Left lung (tissue), 10 donors: Measurements from ENCODE around the gene MGAT5. TPM values are rescaled to one million over a fixed set of nuclear protein-coding genes. Genes with fewer than 3 reads are reported as not detected.
A peak's percentile ranks its signal among the peaks of the same experiment; 100 is the strongest.

Experiments used
- ATAC-seq: fragments of 200-7000 bp; cut with Tn5 transposase; one replicate; pipeline ENCODE4 v1.9.1; 2020; ENCODE audit warnings: moderate library complexity
- DNase-seq, 4 donors: peaks; one replicate each; pipeline ENCODE4 v3.0.0-alpha.2; 2013 to 2020
- H3K27ac ChIP-seq, 2 donors: fragments of 200-600 bp; sonication (generic) in 1 of 2; one replicate each; pipeline versions ENCODE4 v1.5.0 to v1.8.0; 2020 to 2021
- H3K27me3 ChIP-seq, 2 donors: fragments of 200-600 bp; sonication (generic) in 1 of 2; one replicate each; pipeline versions ENCODE4 v1.5.0 to v1.8.0; 2020 to 2021
- H3K36me3 ChIP-seq, 2 donors: fragments of 200-600 bp; sonication (generic) in 1 of 2; one replicate each; pipeline versions ENCODE4 v1.5.0 to v1.8.0; 2020 to 2021
- H3K4me1 ChIP-seq, 2 donors: fragments of 200-600 bp; one replicate each; pipeline ENCODE4 v1.8.0; 2021
- H3K4me3 ChIP-seq, 2 donors: fragments of 200-600 bp; sonication (generic) in 1 of 2; one replicate each; pipeline versions ENCODE4 v1.5.0 to v1.8.0; 2020 to 2021; ENCODE audit warnings: mild to moderate bottlenecking in 1 of 2
- H3K9me3 ChIP-seq, 2 donors: fragments of 200-600 bp; sonication (generic) in 1 of 2; one replicate each; pipeline versions ENCODE4 v1.5.0 to v1.8.0; 2020 to 2021
- intact Hi-C, 2 donors: fragments of 100-400 bp; cut with DNase I; formaldehyde crosslinking; loops; one replicate each; pipeline versions ENCODE4 v1.11.2 to v1.14.2; 2022
- polyA plus RNA-seq, 6 donors: library from polyadenylated mRNA; unstranded; fragments of 120-200 nt; gene quantifications; one replicate each; pipeline ENCODE4 v1.2.1, GENCODE V29; 2013; ENCODE audit not compliant: insufficient read length in 6 of 6
- total RNA-seq, 2 donors: library from RNA; stranded (reverse); fragmentation: NEBNext Ultra II Directional; extraction: Animal tissue kit (Norgen Biotek cat#: 25700); gene quantifications; one replicate each; pipeline ENCODE4 v1.2.1, GENCODE V29; 2021
- TF ChIP-seq, protein P1 (sequence below), 2 donors: fragments of 200-600 bp; sonication (generic) in 1 of 2; IDR thresholded peaks; one replicate each; pipeline versions ENCODE4 v1.5.0 to v1.8.0; 2021; ENCODE audit warnings: antibody characterized with exemption in 2 of 2
- donor health status: DM: no; HTN: yes; CAD: no.
- donor health status: DM: no; HTN: no; CAD: no.

The MGAT5 gene
- total and polyA plus RNA-seq, 8 donors: 24.5 to 57.0 (median 28.1) TPM

DNA sequence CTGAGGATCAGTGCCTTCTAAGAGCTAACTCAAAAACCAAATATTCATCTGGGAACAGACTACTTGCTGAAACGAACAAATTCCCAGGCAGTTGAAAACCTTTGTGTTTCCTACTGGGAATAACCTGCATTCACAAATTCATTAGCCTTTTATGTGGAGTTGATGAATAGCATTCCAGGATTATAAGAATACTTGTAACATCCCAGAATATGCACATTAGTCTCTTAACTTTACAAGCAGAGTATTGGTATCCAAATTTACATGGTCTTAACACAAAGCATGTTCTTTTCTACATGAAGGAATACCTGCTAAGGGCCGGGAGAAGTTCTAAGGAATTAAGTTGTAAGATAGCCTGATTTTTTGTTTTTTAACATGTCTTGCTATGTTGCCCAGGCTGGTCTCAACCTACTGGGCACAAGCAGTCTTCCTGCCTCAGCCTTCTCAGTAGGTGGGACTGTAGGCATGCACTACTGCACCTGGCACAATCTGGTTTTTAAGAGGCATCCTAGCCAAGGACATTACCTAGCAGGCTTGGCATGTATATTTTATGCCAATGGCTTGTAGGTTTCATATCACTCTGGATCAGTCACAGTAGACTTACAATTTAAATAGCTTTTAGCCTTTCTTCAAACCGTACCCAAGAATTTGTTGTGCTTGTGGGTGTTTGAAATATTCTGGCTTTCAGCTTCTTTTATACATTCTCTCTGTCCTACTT is 50.7 kb downstream of the MGAT5 start:
- Histone ChIP-seq H3K27ac (no peak overlapping the region), H3K4me3 (no peak overlapping the region), H3K4me1 (peaks cover 7 to 17% of the 10 kb centered on the region in 2 donors), H3K9me3 (no peaks in the 10 kb centered on the region), H3K27me3 (no peaks in the 10 kb centered on the region), H3K36me3 (no peaks in the 10 kb centered on the region)
- TF ChIP-seq, protein P1, sequence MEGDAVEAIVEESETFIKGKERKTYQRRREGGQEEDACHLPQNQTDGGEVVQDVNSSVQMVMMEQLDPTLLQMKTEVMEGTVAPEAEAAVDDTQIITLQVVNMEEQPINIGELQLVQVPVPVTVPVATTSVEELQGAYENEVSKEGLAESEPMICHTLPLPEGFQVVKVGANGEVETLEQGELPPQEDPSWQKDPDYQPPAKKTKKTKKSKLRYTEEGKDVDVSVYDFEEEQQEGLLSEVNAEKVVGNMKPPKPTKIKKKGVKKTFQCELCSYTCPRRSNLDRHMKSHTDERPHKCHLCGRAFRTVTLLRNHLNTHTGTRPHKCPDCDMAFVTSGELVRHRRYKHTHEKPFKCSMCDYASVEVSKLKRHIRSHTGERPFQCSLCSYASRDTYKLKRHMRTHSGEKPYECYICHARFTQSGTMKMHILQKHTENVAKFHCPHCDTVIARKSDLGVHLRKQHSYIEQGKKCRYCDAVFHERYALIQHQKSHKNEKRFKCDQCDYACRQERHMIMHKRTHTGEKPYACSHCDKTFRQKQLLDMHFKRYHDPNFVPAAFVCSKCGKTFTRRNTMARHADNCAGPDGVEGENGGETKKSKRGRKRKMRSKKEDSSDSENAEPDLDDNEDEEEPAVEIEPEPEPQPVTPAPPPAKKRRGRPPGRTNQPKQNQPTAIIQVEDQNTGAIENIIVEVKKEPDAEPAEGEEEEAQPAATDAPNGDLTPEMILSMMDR (IDR thresholded peaks at IDR 0.05): no peak
- no peak for DNase-seq
- ATAC-seq: peak; percentile 73
- intact Hi-C loops: no loop called here

- intact Hi-C loops: no loop called here
- Histone ChIP-seq H3K4me1 (peaks cover 7 to 17% of the 10 kb centered on the region in 2 donors), H3K27ac (no peak overlapping the region), H3K9me3 (no peaks in the 10 kb centered on the region), H3K36me3 (no peaks in the 10 kb centered on the region), H3K4me3 (no peak overlapping the region), H3K27me3 (no peaks in the 10 kb centered on the region)
- ATAC-seq (no peak), DNase-seq (no peak)
- TF ChIP-seq, protein P1 (IDR thresholded peaks at IDR 0.05): no peak
Observed at GRCh38 chr2:134305109-134305491, 51.2 kb downstream of the MGAT5 start.

GRCh38 chr2:134306521-134306920 is 52.6 kb downstream of the MGAT5 start:
- Histone ChIP-seq H3K36me3 (no peaks in the 10 kb centered on the region), H3K27me3 (no peaks in the 10 kb centered on the region), H3K9me3 (no peaks in the 10 kb centered on the region), H3K4me3 (no peak overlapping the region), H3K27ac (peak overlapping the region in 1 of 2 donors; percentile 42), H3K4me1 (peaks cover 3 to 9% of the 10 kb centered on the region in 2 donors)
- DNase-seq (no peak), ATAC-seq (no peak)
- intact Hi-C loops: no loop called here
- TF ChIP-seq, protein P1 (IDR thresholded peaks at IDR 0.05): no peak

DNA sequence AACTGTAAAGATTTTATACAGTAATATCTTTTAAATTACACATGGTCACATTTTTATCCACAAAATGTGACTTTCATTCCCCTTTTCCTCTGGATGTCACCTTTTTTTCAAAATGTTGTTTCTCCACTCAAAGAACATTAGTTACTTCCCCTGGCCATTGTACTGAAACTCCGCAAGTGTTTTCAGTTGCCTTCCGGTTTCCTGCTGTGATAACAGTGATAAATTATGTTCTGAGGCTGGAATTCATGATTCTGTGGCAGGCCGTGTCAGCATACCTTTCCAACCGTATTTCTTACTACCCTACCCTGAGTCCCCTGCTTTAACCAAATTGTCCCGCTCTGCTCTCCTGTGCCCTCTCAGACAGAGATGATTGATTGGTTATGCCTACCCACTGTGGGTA is 53.5 kb downstream of the MGAT5 start:
- H3K9me3 ChIP-seq: no peaks in the 10 kb centered on the region
- TF ChIP-seq, protein P1 (IDR thresholded peaks at IDR 0.05): no peak
- peaks cover 3 to 5% of the 10 kb centered on the region in 2 donors for H3K4me1 ChIP-seq
- intact Hi-C loops: no loop called here
- no peaks in the 10 kb centered on the region for H3K27me3 ChIP-seq
- H3K27ac ChIP-seq: peak overlapping the region in 1 of 2 donors; percentile 42
- no peak overlapping the region for H3K4me3 ChIP-seq
- DNase-seq (no peak), ATAC-seq (no peak)
- H3K36me3 ChIP-seq: no peaks in the 10 kb centered on the region

DNA sequence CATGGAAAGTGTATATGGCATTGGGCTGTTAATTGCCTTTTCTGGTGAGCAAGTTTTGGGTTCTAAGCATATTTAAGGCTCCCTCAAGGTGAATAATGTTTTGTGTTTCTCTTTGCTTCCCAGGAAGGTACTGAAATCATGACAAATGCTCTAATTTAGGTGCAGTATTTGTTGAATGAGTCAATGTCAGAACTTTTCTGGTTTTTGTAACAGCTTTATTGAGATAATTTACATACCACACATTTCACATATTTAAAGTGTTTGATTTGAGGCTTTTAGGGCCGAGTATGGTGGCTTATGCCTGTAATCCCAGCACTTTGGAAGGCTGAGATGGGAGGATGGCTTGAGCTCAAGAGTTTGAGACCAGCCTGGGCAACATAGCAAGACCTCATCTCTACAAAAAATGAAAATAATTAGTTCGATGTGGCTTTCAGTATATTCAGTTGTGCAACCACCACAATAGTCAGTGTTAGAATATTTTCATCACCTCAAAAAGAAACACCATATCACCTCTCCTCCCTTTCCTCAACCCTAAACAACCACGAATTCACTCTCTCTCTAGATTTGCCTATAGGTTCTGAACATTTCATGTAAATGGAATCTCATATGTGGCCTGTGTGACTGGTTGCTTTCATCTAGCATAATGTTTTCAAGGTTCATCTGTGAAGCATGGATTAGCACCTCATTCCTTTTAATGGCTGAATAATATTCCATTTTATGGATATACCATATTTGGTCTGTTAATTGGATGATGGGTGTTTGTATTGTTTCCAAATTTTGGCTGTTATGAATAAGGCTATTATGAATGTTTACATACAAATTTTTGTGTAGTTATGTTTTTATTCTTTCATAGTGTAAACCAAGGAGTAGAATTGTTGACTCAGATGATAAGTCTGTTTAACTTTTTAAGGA is 54.9 kb downstream of the MGAT5 start:
- Histone ChIP-seq H3K27ac (no peak overlapping the region), H3K36me3 (no peaks in the 10 kb centered on the region), H3K4me1 (peaks cover 3 to 13% of the 10 kb centered on the region in 2 donors), H3K9me3 (no peaks in the 10 kb centered on the region), H3K27me3 (no peaks in the 10 kb centered on the region), H3K4me3 (no peak overlapping the region)
- ATAC-seq: no peak
- intact Hi-C loops: no loop called here
- no peak for DNase-seq
- TF ChIP-seq, protein P1 (IDR thresholded peaks at IDR 0.05): no peak
